HEK293 (cell line): ENCODE results near the gene CDC14A.

Experiments used
- CTCF ChIP-seq: fragments of 450-650 bp; formaldehyde crosslinking; IDR thresholded peaks from 2 replicates; pipeline ENCODE4 v1.5.1; 2016; ENCODE audit warnings: missing biosample characterization, missing genetic modification characterization
- MZF1 ChIP-seq: fragments of 450-650 bp; formaldehyde crosslinking; IDR thresholded peaks from 2 replicates; pipeline ENCODE4 v1.5.1; 2017; ENCODE audit warnings: missing biosample characterization, missing genetic modification characterization, borderline replicate concordance
- REST ChIP-seq: fragments of 450-650 bp; formaldehyde crosslinking; IDR thresholded peaks from 2 replicates; pipeline ENCODE4 v1.5.1; 2016; ENCODE audit warnings: missing biosample characterization, missing genetic modification characterization
- TCF7L2 ChIP-seq: IDR thresholded peaks from 2 replicates; pipeline ENCODE4 v1.6.1; 2011; ENCODE audit warnings: low read depth, mild to moderate bottlenecking, inconsistent platforms, low read length, moderate library complexity, borderline replicate concordance
- ZBTB8A ChIP-seq: fragments of 450-650 bp; formaldehyde crosslinking; IDR thresholded peaks from 2 replicates; pipeline ENCODE4 v1.5.1; 2016; ENCODE audit warnings: missing biosample characterization, missing genetic modification characterization
- ZNF513 ChIP-seq: fragments of 450-650 bp; IDR thresholded peaks from 2 replicates; pipeline ENCODE4 v1.5.1; 2018; ENCODE audit warnings: missing biosample characterization, missing genetic modification characterization
- ZNF561 ChIP-seq: fragments of 450-650 bp; IDR thresholded peaks from 2 replicates; pipeline ENCODE4 v1.5.1; 2018; ENCODE audit warnings: missing biosample characterization, missing genetic modification characterization, borderline replicate concordance
- ZNF629 ChIP-seq: fragments of 450-650 bp; formaldehyde crosslinking; IDR thresholded peaks from 2 replicates; pipeline ENCODE4 v1.5.1; 2017; ENCODE audit warnings: missing biosample characterization, missing genetic modification characterization
- ZNF701 ChIP-seq: fragments of 450-650 bp; formaldehyde crosslinking; IDR thresholded peaks from 2 replicates; pipeline ENCODE4 v1.5.1; 2016; ENCODE audit warnings: missing biosample characterization, missing genetic modification characterization
- ZNF792 ChIP-seq: fragments of 450-650 bp; formaldehyde crosslinking; IDR thresholded peaks from 2 replicates; pipeline ENCODE4 v1.5.1; 2016; ENCODE audit warnings: missing biosample characterization, missing genetic modification characterization
- ZSCAN30 ChIP-seq: fragments of 450-650 bp; IDR thresholded peaks from 2 replicates; pipeline ENCODE4 v1.5.1; 2018; ENCODE audit warnings: missing biosample characterization, mild to moderate bottlenecking, missing genetic modification characterization, moderate library complexity

- TF ChIP-seq REST (tag by site-specific recombination) (no peak), ZNF629 (tag by site-specific recombination) (no peak), TCF7L2 (no peak), CTCF (tag by site-specific recombination) (no peak), ZNF561 (no peak), ZSCAN30 (tag by site-specific recombination) (peak; percentile 26; the same call in 1 of the 2 replicates), MZF1 (tag by site-specific recombination) (no peak), ZNF792 (no peak), ZNF513 (tag by site-specific recombination) (peak; percentile 88), ZBTB8A (tag by site-specific recombination) (peak; percentile 41; the same call in 1 of the 2 replicates), ZNF701 (no peak)
Measured at GRCh38 chr1:100352267-100353070, at the start of gene CDC14A.
